Breast epithelium (tissue), 4 donors: ENCODE data around the gene TMEM132D. TPM values are rescaled to one million over a fixed set of nuclear protein-coding genes. Genes with fewer than 3 reads are reported as not detected.

Experiments
- DNase-seq, 2 donors: peaks; one replicate each; pipeline ENCODE4 v3.0.0-alpha.2; 2019; ENCODE audit warnings: low spot score in 2 of 2
- H3K27ac ChIP-seq, 2 donors: fragments of 200-600 bp; sonication (generic) in 1 of 2; one replicate each; pipeline ENCODE4 v1.5.1; 2016 to 2019; ENCODE audit warnings: mild to moderate bottlenecking in 1 of 2
- H3K27me3 ChIP-seq, 2 donors: fragments of 200-600 bp; sonication (generic) in 1 of 2; one replicate each; pipeline versions ENCODE4 v1.5.1 to v1.6.0; 2017 to 2019; ENCODE audit warnings: control low read depth in 1 of 2, mild to moderate bottlenecking in 1 of 2
- H3K36me3 ChIP-seq: fragments of 200-600 bp; one replicate; pipeline ENCODE4 v1.5.1; 2019
- H3K4me1 ChIP-seq, 2 donors: fragments of 200-600 bp; sonication (generic); one replicate each; pipeline ENCODE4 v1.5.1; 2016 to 2019; ENCODE audit warnings: control low read depth in 1 of 2
- H3K4me3 ChIP-seq, 3 donors: fragments of 200-600 bp; sonication (generic); 1 replicate in 2 of 3; 2 replicates in 1 of 3; pipeline ENCODE4 v1.5.1; 2016 to 2019; ENCODE audit warnings: mild to moderate bottlenecking in 3 of 3, moderate library complexity in 2 of 3
- H3K9me3 ChIP-seq, 2 donors: fragments of 200-600 bp; sonication (generic) in 1 of 2; one replicate each; pipeline ENCODE4 v1.5.1; 2016 to 2019; ENCODE audit warnings: control low read depth in 1 of 2
- CTCF ChIP-seq, 3 donors: fragments of 450-650 bp; IDR thresholded peaks; one replicate each; pipeline ENCODE4 v1.5.1; 2016 to 2017; ENCODE audit warnings: antibody characterized with exemption in 3 of 3, mild to moderate bottlenecking in 3 of 3, moderate library complexity in 3 of 3
- POLR2A ChIP-seq: fragments of 450-650 bp; IDR thresholded peaks from one replicate; pipeline ENCODE4 v1.6.1; 2016; ENCODE audit warnings: antibody characterized with exemption, mild to moderate bottlenecking, moderate library complexity
- POLR2AphosphoS5 ChIP-seq, 3 donors: sonication (generic); formaldehyde crosslinking; IDR thresholded peaks; one replicate each; pipeline ENCODE4 v1.6.1; 2017; ENCODE audit warnings: antibody characterized with exemption in 3 of 3
- intact Hi-C: fragments of 100-400 bp; cut with DNase I; formaldehyde crosslinking; loops from one replicate; pipeline ENCODE4 v1.15.1; 2023; ENCODE audit warnings: low total_unique reads
- total RNA-seq, 3 donors: library from RNA; depleted of rRNA; stranded (reverse); fragments of >200 nt; gene quantifications; one replicate each; pipeline ENCODE4 v1.1.0, GENCODE V29; 2016

TMEM132D gene
- total RNA-seq, 3 donors from 2014 or later, result not detected

- DNase-seq, result no peak
- Histone ChIP-seq H3K27ac (no peak overlapping the region), H3K27me3 (no peaks in the 10 kb centered on the region), H3K9me3 (peaks cover 6 to 31% of the 10 kb centered on the region in 2 donors), H3K36me3 (no peaks in the 10 kb centered on the region), H3K4me1 (no peaks in the 10 kb centered on the region), H3K4me3 (no peak overlapping the region)
- TF ChIP-seq POLR2A, result no peak
- TF ChIP-seq CTCF (IDR thresholded peaks at IDR 0.05), result no peak
- TF ChIP-seq POLR2AphosphoS5 (IDR thresholded peaks at IDR 0.05), result no peak
- intact Hi-C loops, result no loop called here
Measured at GRCh38 chr12:129269756-129270495, 633.9 kb downstream of the TMEM132D start.

- DNase-seq, result no peak
- Histone ChIP-seq H3K9me3 (peaks cover 0 to 9% of the 10 kb centered on the region in 2 donors), H3K36me3 (no peaks in the 10 kb centered on the region), H3K27me3 (no peaks in the 10 kb centered on the region), H3K4me3 (no peak overlapping the region), H3K4me1 (no peaks in the 10 kb centered on the region), H3K27ac (no peak overlapping the region)
- intact Hi-C loops, result no loop called here
- TF ChIP-seq CTCF (IDR thresholded peaks at IDR 0.05) (no peak), POLR2AphosphoS5 (IDR thresholded peaks at IDR 0.05) (no peak), POLR2A (no peak)
Measured at GRCh38 chr12:129258781-129259318, 645.0 kb downstream of the TMEM132D start.

- Histone ChIP-seq H3K9me3 (peaks cover 0 to 4% of the 10 kb centered on the region in 2 donors), H3K4me1 (no peaks in the 10 kb centered on the region), H3K27me3 (no peaks in the 10 kb centered on the region), H3K4me3 (no peak overlapping the region), H3K27ac (no peak overlapping the region), H3K36me3 (no peaks in the 10 kb centered on the region)
- intact Hi-C loops, result no loop called here
- no peak for TF ChIP-seq POLR2A
- no peak for TF ChIP-seq POLR2AphosphoS5 (IDR thresholded peaks at IDR 0.05)
- TF ChIP-seq CTCF (IDR thresholded peaks at IDR 0.05), result no peak
- no peak for DNase-seq
Measured at GRCh38 chr12:129257524-129257923, 646.3 kb downstream of the TMEM132D start.

- DNase-seq, result no peak
- H3K4me3 ChIP-seq, result no peak overlapping the region
- intact Hi-C loops, result no loop called here
- TF ChIP-seq CTCF (IDR thresholded peaks at IDR 0.05) (no peak), POLR2AphosphoS5 (IDR thresholded peaks at IDR 0.05) (no peak), POLR2A (no peak)
- H3K36me3 ChIP-seq, result no peaks in the 10 kb centered on the region
- no peak overlapping the region for H3K27ac ChIP-seq
- H3K9me3 ChIP-seq, result no peaks in the 10 kb centered on the region
- H3K4me1 ChIP-seq, result no peaks in the 10 kb centered on the region
- H3K27me3 ChIP-seq, result no peaks in the 10 kb centered on the region
Measured at GRCh38 chr12:129246630-129247029, 657.2 kb downstream of the TMEM132D start.

- Histone ChIP-seq H3K9me3 (no peaks in the 10 kb centered on the region), H3K36me3 (no peaks in the 10 kb centered on the region), H3K27ac (no peak overlapping the region), H3K4me3 (no peak overlapping the region), H3K27me3 (no peaks in the 10 kb centered on the region), H3K4me1 (no peaks in the 10 kb centered on the region)
- no peak for DNase-seq
- TF ChIP-seq POLR2AphosphoS5 (IDR thresholded peaks at IDR 0.05) (no peak), POLR2A (no peak), CTCF (IDR thresholded peaks at IDR 0.05) (no peak)
- intact Hi-C loops, result no loop called here
Measured at GRCh38 chr12:129245769-129246168, 658.1 kb downstream of the TMEM132D start.
